Activated CD4-positive, CD25-positive, alpha-beta regulatory T cell treated with anti-CD3 and anti-CD28 coated beads, Interleukin-2, amount 50 U/mL, for 16 hours (primary cell): ENCODE results near the gene ENPP6.

Experiments used
- DNase-seq: peaks from one replicate; pipeline ENCODE4 v3.0.0-alpha.2; 2020; ENCODE audit warnings: low read depth, low spot score

The ENPP6 gene

GRCh38 chr4:184190711-184191110 lies 27.0 kb downstream of the ENPP6 start:
- no peak for DNase-seq

- DNase-seq, result no peak
Observed at GRCh38 chr4:184189966-184190365, 27.7 kb downstream of the ENPP6 start.

- DNase-seq, result no peak
Observed at GRCh38 chr4:184188443-184189400, 29.0 kb downstream of the ENPP6 start.

- no peak for DNase-seq
Observed at GRCh38 chr4:184177271-184177670, 40.4 kb downstream of the ENPP6 start.

- no peak for DNase-seq
Observed at GRCh38 chr4:184174571-184175488, 42.8 kb downstream of the ENPP6 start.

GRCh38 chr4:184171011-184171410 lies 46.7 kb downstream of the ENPP6 start:
- no peak for DNase-seq

- no peak for DNase-seq
Observed at GRCh38 chr4:184169225-184169867, 48.3 kb downstream of the ENPP6 start.

GRCh38 chr4:184168406-184169019 lies 49.2 kb downstream of the ENPP6 start:
- DNase-seq, result no peak

- DNase-seq, result no peak
Observed at GRCh38 chr4:184167576-184167975, 50.1 kb downstream of the ENPP6 start.

GRCh38 chr4:184166736-184167135 lies 50.9 kb downstream of the ENPP6 start:
- DNase-seq, result no peak

- DNase-seq, result no peak
Observed at GRCh38 chr4:184165291-184165690, 52.4 kb downstream of the ENPP6 start.

GRCh38 chr4:184163813-184164212 lies 53.9 kb downstream of the ENPP6 start:
- no peak for DNase-seq

GRCh38 chr4:184162596-184162995 lies 55.1 kb downstream of the ENPP6 start:
- no peak for DNase-seq

- no peak for DNase-seq
Observed at GRCh38 chr4:184157322-184157721, 60.4 kb downstream of the ENPP6 start.

GRCh38 chr4:184156163-184156920 lies 61.3 kb downstream of the ENPP6 start:
- no peak for DNase-seq

GRCh38 chr4:184154199-184154598 lies 63.5 kb downstream of the ENPP6 start:
- no peak for DNase-seq

- no peak for DNase-seq
Observed at GRCh38 chr4:184153781-184154180, 63.9 kb downstream of the ENPP6 start.

GRCh38 chr4:184151988-184152485 lies 65.6 kb downstream of the ENPP6 start:
- DNase-seq, result no peak

- DNase-seq, result no peak
Observed at GRCh38 chr4:184150102-184150839, 67.4 kb downstream of the ENPP6 start.
